Stomach (tissue), 4 donors: ENCODE results near the gene LDLRAD3.

Experiments used
- POLR2AphosphoS5 ChIP-seq, 3 donors: sonication (generic); formaldehyde crosslinking; IDR thresholded peaks; one replicate each; pipeline ENCODE4 v1.6.1; 2016; ENCODE audit warnings: antibody characterized with exemption in 3 of 3
- TF ChIP-seq, protein P1 (sequence below), 7 experiments: fragments of 450-650 bp in 4 of 7; fragments of 200-600 bp in 3 of 7; sonication (generic) in 3 of 7; IDR thresholded peaks; one replicate each; pipeline ENCODE4 v1.5.1; 2016 to 2019; ENCODE audit warnings: antibody characterized with exemption in 7 of 7, control low read depth in 2 of 7, mild to moderate bottlenecking in 1 of 7

DNA sequence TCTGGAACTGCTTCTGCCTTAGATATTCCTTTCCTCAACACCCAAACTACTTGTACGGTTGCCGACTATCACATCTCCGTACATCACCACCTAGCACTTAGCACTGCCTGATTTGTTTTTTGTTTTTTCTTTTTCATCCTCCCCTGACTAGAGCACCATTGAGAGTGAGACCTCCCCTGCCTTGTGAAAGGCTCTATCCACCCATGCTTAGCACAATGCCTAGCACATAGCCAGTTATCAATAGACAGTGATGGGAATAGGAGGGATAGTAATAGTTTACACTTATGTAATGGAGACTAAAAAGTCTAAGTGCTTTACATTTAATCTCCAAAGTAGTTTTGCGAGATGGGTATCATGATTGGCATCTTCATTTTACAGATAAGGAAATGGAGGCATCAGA lies 115.8 kb downstream of the LDLRAD3 start:
- TF ChIP-seq, protein P1, sequence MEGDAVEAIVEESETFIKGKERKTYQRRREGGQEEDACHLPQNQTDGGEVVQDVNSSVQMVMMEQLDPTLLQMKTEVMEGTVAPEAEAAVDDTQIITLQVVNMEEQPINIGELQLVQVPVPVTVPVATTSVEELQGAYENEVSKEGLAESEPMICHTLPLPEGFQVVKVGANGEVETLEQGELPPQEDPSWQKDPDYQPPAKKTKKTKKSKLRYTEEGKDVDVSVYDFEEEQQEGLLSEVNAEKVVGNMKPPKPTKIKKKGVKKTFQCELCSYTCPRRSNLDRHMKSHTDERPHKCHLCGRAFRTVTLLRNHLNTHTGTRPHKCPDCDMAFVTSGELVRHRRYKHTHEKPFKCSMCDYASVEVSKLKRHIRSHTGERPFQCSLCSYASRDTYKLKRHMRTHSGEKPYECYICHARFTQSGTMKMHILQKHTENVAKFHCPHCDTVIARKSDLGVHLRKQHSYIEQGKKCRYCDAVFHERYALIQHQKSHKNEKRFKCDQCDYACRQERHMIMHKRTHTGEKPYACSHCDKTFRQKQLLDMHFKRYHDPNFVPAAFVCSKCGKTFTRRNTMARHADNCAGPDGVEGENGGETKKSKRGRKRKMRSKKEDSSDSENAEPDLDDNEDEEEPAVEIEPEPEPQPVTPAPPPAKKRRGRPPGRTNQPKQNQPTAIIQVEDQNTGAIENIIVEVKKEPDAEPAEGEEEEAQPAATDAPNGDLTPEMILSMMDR (IDR thresholded peaks at IDR 0.05), result no peak
- TF ChIP-seq POLR2AphosphoS5 (IDR thresholded peaks at IDR 0.05), result no peak
